COR-L47 (cell line): ENCODE measurements around the gene ABCG5.

ENCODE experiments used
- DNase-seq: peaks from one replicate; lab custom pipeline; 2025; lab: John Stamatoyannopoulos, UW

Gene ABCG5

DNA sequence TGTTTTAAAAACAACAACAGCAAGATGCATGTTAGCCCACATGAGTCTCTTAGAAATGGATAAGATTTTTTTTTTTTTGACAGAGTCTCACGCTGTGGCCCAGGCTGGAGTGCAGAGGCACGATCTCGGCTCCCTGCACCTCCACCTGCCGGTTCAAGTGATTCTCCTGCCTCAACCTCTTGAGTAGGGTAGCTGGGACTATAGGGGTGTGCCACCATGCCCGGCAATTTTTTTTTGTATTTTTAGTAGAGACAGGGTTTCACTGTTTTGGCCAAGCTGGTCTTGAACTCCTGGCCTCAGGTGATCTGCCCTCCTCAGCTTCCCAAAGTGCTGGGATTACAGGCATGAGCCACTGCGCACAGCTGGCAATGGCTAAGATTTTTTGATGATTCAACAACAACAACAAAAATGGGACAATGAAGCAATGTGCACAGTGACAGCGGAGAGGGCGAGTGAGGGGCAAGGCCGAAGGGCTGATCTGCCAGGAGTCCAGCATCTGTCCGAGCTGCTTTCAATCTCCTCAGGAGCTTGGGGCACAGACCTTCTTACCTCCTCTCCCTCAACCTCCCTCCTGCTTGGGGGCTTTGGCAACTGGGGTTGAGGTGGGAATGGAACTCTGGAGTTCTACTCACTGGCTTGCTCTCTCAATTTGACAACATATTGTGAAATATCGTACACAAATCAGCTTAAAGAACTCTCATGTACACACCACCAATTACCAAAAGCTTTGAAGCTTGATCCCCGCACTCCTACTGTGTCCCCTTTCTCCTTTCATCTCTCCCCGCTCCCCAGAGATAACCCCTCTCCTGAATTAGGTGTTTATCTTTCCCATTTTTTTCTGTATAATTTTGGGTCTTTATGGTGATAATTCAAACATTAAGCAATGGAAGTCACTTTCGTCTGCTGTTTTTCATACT lies 3.6 kb upstream of the ABCG5 start:
- DNase-seq = no peak

- no peak for DNase-seq
Observed at GRCh38 chr2:43840965-43841364, 2.3 kb upstream of the ABCG5 start.

- no peak for DNase-seq
Observed at GRCh38 chr2:43839776-43840564, 1.3 kb upstream of the ABCG5 start.

DNA sequence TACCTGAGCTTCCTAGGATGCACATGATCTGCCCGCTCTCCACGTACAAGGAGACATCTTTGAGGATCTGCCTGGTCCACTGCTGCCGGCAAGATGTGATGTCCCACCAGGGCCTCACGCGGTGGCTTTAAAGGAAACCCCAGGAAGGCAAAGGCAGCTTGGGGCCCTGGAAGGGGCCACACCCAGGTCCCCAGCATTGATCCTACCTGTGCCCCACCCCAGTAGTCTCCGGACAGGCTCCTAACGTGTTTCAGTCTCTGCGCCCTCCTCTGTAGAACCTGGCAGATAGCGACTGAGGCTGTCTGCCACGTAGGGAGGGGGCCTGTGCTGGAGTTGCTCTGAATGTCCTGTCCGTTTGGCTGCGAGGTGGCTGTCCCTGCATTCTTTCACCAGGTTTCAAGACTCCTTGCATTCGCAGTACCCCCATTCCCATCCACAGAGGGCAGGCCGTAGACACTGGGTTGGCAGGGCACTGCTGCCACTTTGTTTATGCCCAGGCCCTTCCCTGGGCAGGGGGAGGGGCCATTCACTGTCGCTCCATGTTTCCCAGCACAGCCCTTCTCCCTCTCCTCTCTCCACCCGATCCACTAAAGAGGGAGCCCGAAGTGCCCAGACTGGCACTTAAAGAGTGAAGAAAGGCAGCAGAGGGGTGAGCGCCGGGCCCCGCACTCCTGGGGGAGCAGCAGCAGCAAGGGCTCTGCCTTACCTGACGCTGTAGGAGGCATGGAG lies 644 bp downstream of the ABCG5 start:
- no peak for DNase-seq

- DNase-seq = no peak
Observed at GRCh38 chr2:43837033-43837432, 1.6 kb downstream of the ABCG5 start.

DNA sequence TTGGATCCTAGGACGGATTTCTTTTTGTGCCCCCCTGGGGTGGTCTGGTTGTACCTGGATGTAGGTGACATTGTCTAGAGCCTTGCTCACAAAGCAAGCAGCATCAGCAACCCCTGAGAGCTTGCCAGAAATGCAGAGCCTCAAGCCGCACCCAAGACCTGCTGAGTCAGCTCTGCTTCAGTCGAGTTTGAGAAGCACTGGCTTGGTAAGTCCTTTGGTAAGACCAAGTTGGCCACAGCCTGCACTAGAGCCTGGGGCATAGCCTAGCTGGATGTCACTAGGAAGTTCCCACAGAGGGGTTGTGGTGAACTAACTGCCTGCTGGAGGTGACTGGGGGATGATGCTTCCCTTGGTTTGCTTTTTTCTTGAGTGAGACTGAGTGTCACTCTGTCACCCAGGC lies 6.2 kb downstream of the ABCG5 start:
- no peak for DNase-seq

DNA sequence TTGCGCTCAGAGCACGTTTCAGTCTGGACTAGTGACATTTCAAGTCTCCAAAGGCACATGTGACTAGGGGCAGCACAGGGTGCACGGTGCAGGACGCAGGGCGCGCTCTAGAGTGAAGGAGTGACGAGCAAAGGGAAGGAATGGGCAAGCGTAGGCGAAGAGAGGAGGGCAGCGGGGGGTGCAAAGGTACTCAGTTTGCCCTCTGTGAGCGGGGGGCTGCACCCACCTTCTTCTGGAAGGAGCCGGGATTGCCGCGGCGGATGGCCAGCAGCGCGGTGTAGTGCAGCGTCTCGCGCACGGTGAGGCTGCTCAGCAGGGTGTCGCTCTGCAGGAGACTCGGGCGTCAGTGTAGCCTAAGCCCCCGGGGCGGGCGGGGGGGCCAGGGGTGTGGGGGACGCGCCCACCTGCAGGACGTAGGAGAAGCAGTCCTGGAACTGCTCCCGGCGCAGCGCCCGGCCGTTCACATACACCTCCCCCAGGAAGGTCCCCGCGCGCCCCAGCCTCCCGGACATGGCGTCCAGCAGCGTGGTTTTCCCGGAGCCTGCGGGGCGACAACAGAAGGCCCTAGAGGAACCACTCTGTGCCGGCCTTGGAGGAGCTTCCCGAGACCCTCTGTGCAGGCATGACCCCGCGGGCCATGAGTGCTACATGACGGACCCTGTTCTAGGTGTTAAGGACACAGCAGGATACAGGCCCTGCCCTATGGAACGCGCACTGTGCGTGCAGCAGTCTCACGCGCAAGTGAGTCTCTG lies 6.9 kb downstream of the ABCG5 start:
- DNase-seq = no peak

GRCh38 chr2:43826305-43827250 lies 12.1 kb downstream of the ABCG5 start:
- DNase-seq = no peak

DNA sequence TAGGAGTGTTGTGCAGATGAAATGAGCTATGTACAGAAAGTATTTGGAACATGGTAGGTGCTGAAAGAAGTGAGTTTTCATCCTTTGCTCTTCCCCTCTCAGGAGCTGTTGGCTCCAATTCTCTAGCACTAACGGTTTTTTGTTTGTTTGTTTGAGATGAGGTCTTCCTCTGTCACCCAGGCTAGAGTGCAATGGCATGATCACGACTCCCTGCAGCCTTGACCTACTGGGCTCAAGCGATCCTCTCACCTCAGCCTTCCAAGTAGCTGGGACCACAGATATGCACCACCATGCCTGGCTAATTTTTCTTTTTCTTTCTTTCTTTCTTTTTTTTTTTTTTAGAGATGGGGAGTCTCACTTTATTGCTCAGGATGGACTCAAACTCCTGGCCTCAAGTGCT lies 12.8 kb downstream of the ABCG5 start:
- no peak for DNase-seq

GRCh38 chr2:43824951-43825493 lies 13.6 kb downstream of the ABCG5 start:
- DNase-seq = no peak

DNA sequence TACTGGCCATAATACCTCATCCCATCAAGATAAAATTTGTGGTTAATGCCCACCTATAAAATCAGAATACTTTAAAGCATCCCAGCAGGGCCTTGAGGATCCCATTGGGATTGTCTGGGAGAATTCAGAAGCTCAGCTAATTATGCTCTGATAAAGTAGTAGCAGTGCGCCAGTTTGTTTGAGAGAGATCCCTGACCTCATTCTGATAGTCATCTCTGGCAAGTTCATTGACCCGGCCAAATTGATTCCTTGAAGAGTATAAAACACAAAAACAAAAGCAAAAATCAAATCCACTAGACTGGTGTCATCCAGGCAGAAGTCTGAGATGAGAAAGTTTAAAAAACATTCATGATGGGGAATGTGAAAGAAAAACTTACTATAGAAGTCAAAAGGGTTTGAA lies 14.1 kb downstream of the ABCG5 start:
- no peak for DNase-seq

DNA sequence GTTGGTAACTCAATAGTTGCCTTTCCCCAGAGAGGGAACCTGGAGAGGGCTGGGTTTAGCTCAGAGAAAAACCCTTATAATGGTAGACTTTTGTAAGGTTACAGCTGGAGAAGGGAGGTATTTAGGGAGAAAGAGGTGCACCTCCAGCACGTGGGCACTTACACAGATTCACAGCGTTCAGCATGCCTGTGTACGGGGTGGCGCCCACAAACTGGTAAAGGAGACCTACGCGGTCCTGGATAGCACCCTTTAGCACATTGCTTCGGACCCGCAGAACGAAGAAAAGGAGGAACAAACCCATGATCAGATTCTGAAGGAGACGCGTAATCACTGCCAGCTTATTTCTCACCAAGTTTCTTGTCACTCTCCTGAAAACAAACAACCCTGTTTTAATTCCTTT lies 14.9 kb downstream of the ABCG5 start:
- DNase-seq = no peak

GRCh38 chr2:43822839-43823238 lies 15.8 kb downstream of the ABCG5 start:
- no peak for DNase-seq

DNA sequence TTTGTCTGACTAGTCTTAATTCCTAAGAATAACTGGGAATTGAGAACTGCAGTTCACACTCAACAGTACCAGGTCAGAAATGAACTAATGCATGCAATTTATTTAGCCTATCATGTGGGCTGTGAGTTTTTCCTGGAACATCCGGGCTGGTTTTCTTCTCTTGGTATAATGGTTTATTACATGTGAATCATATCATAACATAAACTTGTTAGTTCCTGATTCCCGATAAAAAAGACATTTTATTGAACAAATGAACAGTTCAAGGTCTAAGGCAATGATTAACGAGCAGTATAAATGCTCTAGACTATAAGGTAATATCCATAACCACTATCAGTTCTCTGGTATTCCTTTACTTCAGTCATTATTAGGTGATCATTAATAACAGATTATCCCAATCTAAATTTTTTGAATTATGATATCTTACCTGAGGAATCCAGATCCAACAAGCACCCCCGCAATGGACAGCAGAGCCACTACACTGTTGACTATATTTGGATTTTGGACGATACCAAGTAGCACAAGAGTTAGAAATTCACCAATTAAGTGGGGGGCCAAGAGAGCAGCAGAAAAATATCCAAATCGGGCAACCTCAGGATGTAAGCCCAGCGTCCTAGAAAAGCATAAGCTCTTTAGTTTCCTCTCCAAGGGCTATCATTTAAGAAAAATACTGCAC lies 19.0 kb downstream of the ABCG5 start:
- no peak for DNase-seq

DNA sequence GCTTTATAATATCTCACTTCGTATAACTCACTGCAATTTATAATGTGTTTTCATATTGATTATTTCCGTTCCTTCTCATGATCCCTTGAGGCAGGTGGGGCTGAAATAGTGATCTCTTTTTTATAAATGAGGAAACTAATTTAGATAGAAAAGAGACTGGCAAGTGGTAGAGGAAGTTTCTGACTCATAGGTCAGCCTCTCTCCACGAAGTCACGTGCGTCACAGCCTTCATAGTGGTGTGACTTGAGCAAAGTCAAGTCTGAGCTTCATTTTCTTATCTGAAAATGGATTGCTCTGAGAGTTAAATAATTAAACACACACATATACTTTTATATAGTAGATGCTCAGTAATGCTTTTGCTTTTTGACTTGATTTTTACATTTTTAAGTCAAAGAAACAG lies 19.9 kb downstream of the ABCG5 start:
- no peak for DNase-seq

DNA sequence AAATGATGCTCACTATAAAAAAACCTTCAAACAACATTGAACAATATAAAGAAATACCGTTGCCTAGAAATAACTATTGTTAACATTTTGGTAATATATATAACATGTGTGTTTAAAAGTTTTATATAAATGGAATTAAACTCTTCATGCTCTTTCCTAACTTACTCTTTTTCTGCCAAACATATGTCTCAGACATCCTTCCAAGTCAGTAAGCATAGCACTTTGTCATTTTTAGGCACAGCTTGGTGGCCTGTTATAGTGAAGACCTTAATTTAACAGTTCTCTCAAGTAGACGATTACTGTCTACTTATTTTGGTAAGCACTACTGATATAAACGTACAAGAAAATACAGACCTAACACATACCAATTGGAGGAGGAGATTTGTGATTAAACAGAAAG lies 23.9 kb downstream of the ABCG5 start:
- DNase-seq = no peak

DNA sequence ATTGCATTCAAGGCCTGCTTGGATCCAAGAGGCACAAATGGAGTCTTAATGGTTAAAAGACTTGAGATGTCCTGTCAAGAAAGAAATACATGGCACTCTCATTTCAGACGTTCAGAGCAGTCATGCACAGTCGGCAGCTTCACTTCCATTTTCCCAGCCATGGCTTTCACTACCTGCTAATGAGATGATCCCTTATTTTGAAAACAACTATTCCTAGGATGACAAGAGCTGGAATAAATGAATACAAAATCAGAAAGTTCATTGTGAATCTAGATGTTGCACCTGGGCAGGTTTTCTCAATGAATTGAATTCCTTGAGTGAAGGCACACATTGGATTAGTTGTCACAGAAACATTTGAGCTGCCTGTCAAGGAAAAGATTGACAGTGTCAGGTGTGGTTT lies 25.7 kb downstream of the ABCG5 start:
- no peak for DNase-seq

- no peak for DNase-seq
Observed at GRCh38 chr2:43812006-43812405, 26.6 kb downstream of the ABCG5 start.

- DNase-seq = no peak
Observed at GRCh38 chr2:43810888-43811287, 27.8 kb downstream of the ABCG5 start.

DNA sequence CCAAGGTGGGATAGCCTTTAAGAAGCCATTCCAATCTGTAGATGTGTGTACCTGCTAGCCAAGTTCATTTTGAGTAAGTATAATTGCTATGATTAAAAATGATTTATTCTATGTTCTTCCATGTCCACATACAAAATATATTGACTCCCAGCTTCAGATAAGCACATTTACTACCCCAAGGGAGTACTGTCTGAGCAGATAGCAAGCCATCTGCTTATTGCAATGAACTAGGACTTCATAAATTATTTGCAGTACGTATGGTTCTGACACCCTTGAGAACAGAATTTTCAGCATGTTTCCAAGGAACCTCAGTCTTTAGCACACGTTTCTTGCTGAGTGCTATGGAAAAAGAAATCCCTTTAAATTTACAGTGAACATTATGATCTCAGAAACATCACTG lies 28.2 kb downstream of the ABCG5 start:
- no peak for DNase-seq
